GM12878 (cell line): Measurements from ENCODE around the gene CCDC47. TPM values are rescaled to one million over a fixed set of nuclear protein-coding genes. Genes with fewer than 3 reads are reported as not detected.

Source experiments
- ATAC-seq: fragments of 200-7000 bp; cut with Tn5 transposase; 3 replicates; pipeline ENCODE4 v1.9.1; 2020; ENCODE audit warnings: mild to moderate bottlenecking, moderate library complexity
- BruUV-seq: library from RNA; stranded (reverse); fragments of 400-500 nt; replicated peaks from 2 replicates; lab custom pipeline; 2021; lab: Mats Ljungman, UMichigan
- CTCF ChIA-PET: fragments of 300-600 bp; sonication (Branson Sonifier 250); formaldehyde crosslinking; extraction: SDS; loops from one replicate; lab custom pipeline; 2021; ENCODE audit warnings: inconsistent platforms; lab: Yijun Ruan, JAX
- POLR2A ChIA-PET: fragments of 350-600 bp; formaldehyde crosslinking; extraction: SDS; loops from one replicate; lab custom pipeline; 2021; ENCODE audit warnings: inconsistent platforms; lab: Charles Lee
- RAD21 ChIA-PET: fragments of 300-600 bp; sonication (Branson Sonifier 250); formaldehyde crosslinking; loops from one replicate; lab custom pipeline; 2023; ENCODE audit warnings: antibody characterized with exemption; ENCODE audit not compliant: unreplicated experiment; lab: Charles Lee
- SMC1A ChIA-PET: fragments of 300-600 bp; sonication (Branson Sonifier 250); formaldehyde crosslinking; loops from one replicate; lab custom pipeline; 2023; ENCODE audit not compliant: unreplicated experiment, uncharacterized antibody; lab: Charles Lee
- DNase-seq: peaks from one replicate; pipeline ENCODE4 v3.0.0-alpha.2; 2011; ENCODE audit warnings: low read depth, low spot score
- FAIRE-seq: peaks from 3 replicates; lab custom pipeline; 2011; peaks lifted over from hg19 to GRCh38; lab: Jason Lieb, UNC
- H2AFZ ChIP-seq: 2 replicates; pipeline ENCODE4 v1.6.0; 2011; ENCODE audit warnings: low read depth, low read length, control low read depth; ENCODE audit not compliant: control insufficient read depth
- H3K27ac ChIP-seq: 2 replicates; pipeline ENCODE4 v1.5.1; 2011; ENCODE audit warnings: control low read depth; ENCODE audit not compliant: control insufficient read depth, insufficient read depth
- H3K27me3 ChIP-seq, 2 experiments: replicated peaks in 1 of 2; 2 replicates each; pipeline versions ENCODE4 v1.6.0 to v1.6.1; 2011; ENCODE audit warnings: low read length in 1 of 2; ENCODE audit not compliant: control insufficient read depth in 2 of 2, insufficient read depth in 2 of 2
- H3K36me3 ChIP-seq, 2 experiments: 2 replicates each; pipeline ENCODE4 v1.5.1; 2011; ENCODE audit warnings: low read length in 1 of 2; ENCODE audit not compliant: control insufficient read depth in 2 of 2, insufficient read depth in 2 of 2
- H3K4me1 ChIP-seq: 2 replicates; pipeline ENCODE4 v1.6.1; 2011; ENCODE audit warnings: mild to moderate bottlenecking, low read length, moderate library complexity, mixed read lengths; ENCODE audit not compliant: control insufficient read depth, insufficient read depth
- H3K4me2 ChIP-seq: 2 replicates; pipeline ENCODE4 v1.6.0; 2011; ENCODE audit warnings: control low read depth; ENCODE audit not compliant: control insufficient read depth, insufficient read depth
- H3K4me3 ChIP-seq: fragments of 200-600 bp; sonication (generic); 2 replicates; pipeline ENCODE4 v1.5.1; 2016
- H3K79me2 ChIP-seq: 2 replicates; pipeline ENCODE4 v1.6.0; 2011; ENCODE audit warnings: low read length; ENCODE audit not compliant: control insufficient read depth, insufficient read depth
- H3K9ac ChIP-seq: 2 replicates; pipeline ENCODE4 v1.8.0; 2011; ENCODE audit warnings: low read length, control low read depth, mixed read lengths; ENCODE audit not compliant: control insufficient read depth, insufficient read depth
- H3K9me3 ChIP-seq: replicated peaks from 3 replicates; pipeline ENCODE4 v1.5.1; 2011; ENCODE audit warnings: mild to moderate bottlenecking, low read length; ENCODE audit not compliant: control insufficient read depth, insufficient read depth
- H4K20me1 ChIP-seq: 2 replicates; pipeline ENCODE4 v1.6.0; 2011; ENCODE audit not compliant: control insufficient read depth, insufficient read depth
- BCL11A ChIP-seq: IDR thresholded peaks from 2 replicates; pipeline ENCODE4 v1.6.1; 2011; ENCODE audit warnings: low read depth, low read length
- CHD1 ChIP-seq: IDR thresholded peaks from 2 replicates; pipeline ENCODE4 v1.6.1; 2012; ENCODE audit warnings: low read depth, low read length, improper control_type of control experiment
- CHD2 ChIP-seq: IDR thresholded peaks from 2 replicates; pipeline ENCODE4 v1.6.1; 2011; ENCODE audit warnings: low read depth, low read length, improper control_type of control experiment, borderline replicate concordance
- HCFC1 ChIP-seq: fragments of 150-350 bp; IDR thresholded peaks from 2 replicates; pipeline ENCODE4 v1.6.1; 2014; ENCODE audit warnings: low read length
- NFIC ChIP-seq: IDR thresholded peaks from 2 replicates; pipeline ENCODE4 v1.6.1; 2012; ENCODE audit warnings: low read depth, mild to moderate bottlenecking, inconsistent platforms, low read length, moderate library complexity
- RFX5 ChIP-seq: IDR thresholded peaks from 2 replicates; pipeline ENCODE4 v1.6.1; 2011; ENCODE audit warnings: low read depth, low read length, improper control_type of control experiment
- SP1 ChIP-seq: IDR thresholded peaks from one replicate; pipeline ENCODE4 v1.6.1; 2011; ENCODE audit warnings: low read depth, low read length
- ZBED1 ChIP-seq: IDR thresholded peaks from 2 replicates; pipeline ENCODE4 v1.6.1; 2016; ENCODE audit warnings: borderline replicate concordance
- ZZZ3 ChIP-seq: IDR thresholded peaks from 2 replicates; pipeline ENCODE4 v1.6.1; 2011; ENCODE audit warnings: low read depth; ENCODE audit not compliant: control insufficient read depth, insufficient read length
- whole genome bisulfite sequencing: methylation state at CpG from one replicate; pipeline ENCODE4 v1.1.6; 2016; ENCODE audit warnings: low lambda C conversion rate; ENCODE audit not compliant: insufficient replicate concordance, insufficient coverage; ENCODE audit errors: missing lambda C conversion rate; 5-methylcytosine and 5-hydroxymethylcytosine counted together
- in situ Hi-C: fragments of 300-500 bp; cut with MboI; formaldehyde crosslinking; loops from 9 replicates; pipeline ENCODE4 v1.14.3; 2018; ENCODE audit warnings: mixed read lengths
- intact Hi-C: fragments of 100-400 bp; cut with micrococcal nuclease; formaldehyde crosslinking; loops from one replicate; pipeline ENCODE4 v1.14.2; 2022; ENCODE audit not compliant: unreplicated experiment
- polyA plus RNA-seq, 11 experiments: library from polyadenylated mRNA; depleted of rRNA in 4 of 11; unstranded in 6 of 11; stranded (reverse) in 5 of 11; fragments of >200 nt; fragmentation: Nextera tagmentation in 4 of 11; fragmentation: Illumina TruSeq in 1 of 11; extraction: Ambion mirVana in 4 of 11; extraction: Trizol in 1 of 11; gene quantifications; 1 replicate in 1 of 11; 2 replicates in 10 of 11; pipeline versions ENCODE4 v1.2.1 to v1.2.3, GENCODE V29; 2011 to 2016; ENCODE audit warnings: inconsistent platforms in 2 of 11, missing spikeins in 2 of 11, low read depth in 1 of 11
- total RNA-seq, 4 experiments: library from RNA; depleted of rRNA in 3 of 4; stranded (reverse); fragments of >200 nt in 3 of 4; fragmentation: Illumina TruSeq in 1 of 4; extraction: Trizol in 1 of 4; gene quantifications; 2 replicates each; pipeline versions ENCODE4 v1.2.1 to v1.2.3, GENCODE V29; 2013 to 2021
- TF ChIP-seq, protein P1 (sequence below): IDR thresholded peaks from 2 replicates; pipeline ENCODE4 v1.6.1; 2012; ENCODE audit warnings: mild to moderate bottlenecking, low read depth, low read length
- TF ChIP-seq, protein P2 (sequence below): fragments of 450-650 bp; IDR thresholded peaks from 2 replicates; pipeline ENCODE4 v1.6.1; 2017; ENCODE audit warnings: borderline replicate concordance
- TF ChIP-seq, protein P3 (sequence below): fragments of 450-650 bp; IDR thresholded peaks from 2 replicates; pipeline ENCODE4 v1.6.1; 2016; ENCODE audit warnings: mild to moderate bottlenecking

The CCDC47 gene
- total and polyA plus RNA-seq, 10 of the 15 experiments (the other 5 are each of a cell fraction or from before 2014, with no cell fraction given): 13.6 to 81.4 (median 58.9) TPM

DNA sequence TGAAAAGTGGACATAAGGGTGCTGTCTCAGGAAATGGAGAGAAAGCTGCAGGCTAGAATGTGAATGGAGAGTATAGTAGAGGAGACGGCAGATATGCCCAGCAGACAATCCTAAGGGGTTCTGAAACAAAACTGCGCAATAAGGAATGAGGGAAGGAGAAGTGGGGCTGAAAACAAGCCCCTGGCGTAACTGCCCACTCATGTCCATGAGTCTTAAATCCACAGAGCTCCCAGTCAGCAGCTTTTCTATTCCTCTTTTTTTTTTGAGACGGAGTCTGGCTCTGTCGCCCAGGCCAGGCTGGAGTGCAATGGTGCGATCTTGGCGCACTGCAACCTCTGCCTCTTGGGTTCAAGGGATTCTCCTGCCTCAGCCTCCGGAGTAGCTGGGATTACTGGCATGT is 37.7 kb downstream of the CCDC47 start (continued):
- TF ChIP-seq, protein P1, sequence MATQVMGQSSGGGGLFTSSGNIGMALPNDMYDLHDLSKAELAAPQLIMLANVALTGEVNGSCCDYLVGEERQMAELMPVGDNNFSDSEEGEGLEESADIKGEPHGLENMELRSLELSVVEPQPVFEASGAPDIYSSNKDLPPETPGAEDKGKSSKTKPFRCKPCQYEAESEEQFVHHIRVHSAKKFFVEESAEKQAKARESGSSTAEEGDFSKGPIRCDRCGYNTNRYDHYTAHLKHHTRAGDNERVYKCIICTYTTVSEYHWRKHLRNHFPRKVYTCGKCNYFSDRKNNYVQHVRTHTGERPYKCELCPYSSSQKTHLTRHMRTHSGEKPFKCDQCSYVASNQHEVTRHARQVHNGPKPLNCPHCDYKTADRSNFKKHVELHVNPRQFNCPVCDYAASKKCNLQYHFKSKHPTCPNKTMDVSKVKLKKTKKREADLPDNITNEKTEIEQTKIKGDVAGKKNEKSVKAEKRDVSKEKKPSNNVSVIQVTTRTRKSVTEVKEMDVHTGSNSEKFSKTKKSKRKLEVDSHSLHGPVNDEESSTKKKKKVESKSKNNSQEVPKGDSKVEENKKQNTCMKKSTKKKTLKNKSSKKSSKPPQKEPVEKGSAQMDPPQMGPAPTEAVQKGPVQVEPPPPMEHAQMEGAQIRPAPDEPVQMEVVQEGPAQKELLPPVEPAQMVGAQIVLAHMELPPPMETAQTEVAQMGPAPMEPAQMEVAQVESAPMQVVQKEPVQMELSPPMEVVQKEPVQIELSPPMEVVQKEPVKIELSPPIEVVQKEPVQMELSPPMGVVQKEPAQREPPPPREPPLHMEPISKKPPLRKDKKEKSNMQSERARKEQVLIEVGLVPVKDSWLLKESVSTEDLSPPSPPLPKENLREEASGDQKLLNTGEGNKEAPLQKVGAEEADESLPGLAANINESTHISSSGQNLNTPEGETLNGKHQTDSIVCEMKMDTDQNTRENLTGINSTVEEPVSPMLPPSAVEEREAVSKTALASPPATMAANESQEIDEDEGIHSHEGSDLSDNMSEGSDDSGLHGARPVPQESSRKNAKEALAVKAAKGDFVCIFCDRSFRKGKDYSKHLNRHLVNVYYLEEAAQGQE: no peak
- TF ChIP-seq HCFC1: no peak

DNA sequence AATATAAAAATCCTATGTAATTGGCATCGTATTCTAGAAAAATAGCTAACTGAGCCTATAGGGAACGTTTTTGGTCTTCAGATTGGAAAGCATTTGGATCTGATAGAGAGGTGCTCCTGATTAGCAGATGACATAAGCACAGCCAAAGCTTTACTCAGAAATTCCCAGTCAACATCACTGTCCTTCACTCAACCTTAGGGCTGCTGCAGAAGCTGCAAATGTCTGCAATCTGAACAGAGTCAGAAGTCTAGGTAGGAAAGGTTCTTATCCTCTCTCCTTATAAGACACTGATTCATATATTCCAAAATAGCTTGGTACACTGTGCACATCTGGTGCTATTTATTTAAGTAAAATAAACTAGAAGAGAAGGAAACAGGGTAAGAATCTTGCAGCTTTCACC is 51.0 kb downstream of the CCDC47 start:
- intact Hi-C loops: no loop called here
- ChIA-PET POLR2A (interaction anchor here (1.2 kb wide), 1 partner anchor 22 kb away, joined by 3 read pairs; no protein-coding TSS in a partner anchor), CTCF (interaction anchor here (1.0 to 1.3 kb wide), 2 partner anchors 11 to 21 kb away, joined by 3 to 4 read pairs; no protein-coding TSS in a partner anchor), RAD21 (no interaction called here), SMC1A (interaction anchor here (0.9 kb wide), 2 partner anchors 9 to 19 kb away, joined by 3 read pairs; no protein-coding TSS in a partner anchor)
- Histone ChIP-seq H3K27me3 (no peaks in the 10 kb centered on the region), H3K4me1 (no peaks in the 10 kb centered on the region), H4K20me1 (no peaks in the 10 kb centered on the region), H3K36me3 (peaks cover 0 to 4% of the 10 kb centered on the region in 2 experiments; a peak in 2 of 4 replicates), H3K79me2 (no peaks in the 10 kb centered on the region), H3K9ac (no peak overlapping the region), H2AFZ (no peak overlapping the region), H3K4me2 (no peak overlapping the region), H3K4me3 (no peak overlapping the region), H3K9me3 (no peaks in the 10 kb centered on the region), H3K27ac (no peak overlapping the region)
- DNase-seq: no peak
- ATAC-seq: no peak
- in situ Hi-C loops: no loop called here
- no peak for TF ChIP-seq SP1
- TF ChIP-seq, protein P1: no peak
- TF ChIP-seq RFX5: no peak
- TF ChIP-seq, protein P2, sequence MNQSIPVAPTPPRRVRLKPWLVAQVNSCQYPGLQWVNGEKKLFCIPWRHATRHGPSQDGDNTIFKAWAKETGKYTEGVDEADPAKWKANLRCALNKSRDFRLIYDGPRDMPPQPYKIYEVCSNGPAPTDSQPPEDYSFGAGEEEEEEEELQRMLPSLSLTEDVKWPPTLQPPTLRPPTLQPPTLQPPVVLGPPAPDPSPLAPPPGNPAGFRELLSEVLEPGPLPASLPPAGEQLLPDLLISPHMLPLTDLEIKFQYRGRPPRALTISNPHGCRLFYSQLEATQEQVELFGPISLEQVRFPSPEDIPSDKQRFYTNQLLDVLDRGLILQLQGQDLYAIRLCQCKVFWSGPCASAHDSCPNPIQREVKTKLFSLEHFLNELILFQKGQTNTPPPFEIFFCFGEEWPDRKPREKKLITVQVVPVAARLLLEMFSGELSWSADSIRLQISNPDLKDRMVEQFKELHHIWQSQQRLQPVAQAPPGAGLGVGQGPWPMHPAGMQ: no peak
- TF ChIP-seq, protein P3, sequence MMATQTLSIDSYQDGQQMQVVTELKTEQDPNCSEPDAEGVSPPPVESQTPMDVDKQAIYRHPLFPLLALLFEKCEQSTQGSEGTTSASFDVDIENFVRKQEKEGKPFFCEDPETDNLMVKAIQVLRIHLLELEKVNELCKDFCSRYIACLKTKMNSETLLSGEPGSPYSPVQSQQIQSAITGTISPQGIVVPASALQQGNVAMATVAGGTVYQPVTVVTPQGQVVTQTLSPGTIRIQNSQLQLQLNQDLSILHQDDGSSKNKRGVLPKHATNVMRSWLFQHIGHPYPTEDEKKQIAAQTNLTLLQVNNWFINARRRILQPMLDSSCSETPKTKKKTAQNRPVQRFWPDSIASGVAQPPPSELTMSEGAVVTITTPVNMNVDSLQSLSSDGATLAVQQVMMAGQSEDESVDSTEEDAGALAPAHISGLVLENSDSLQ: no peak
- TF ChIP-seq NFIC: no peak
- no peak for TF ChIP-seq CHD2
- no peak for TF ChIP-seq BCL11A
- no peak for TF ChIP-seq ZZZ3
- no peak for TF ChIP-seq ZBED1
- no peak for TF ChIP-seq CHD1
- 50% methylated on average over 2 of the region's 2 CpGs for WGBS
- FAIRE-seq: no peak
- TSS peak; percentile 6 for BruUV-seq
